Calu3 (cell line): Measurements from ENCODE around the gene PDYN. TPM values are rescaled to one million over a fixed set of nuclear protein-coding genes. Genes with fewer than 3 reads are reported as not detected.

Experiments
- BruUV-seq: library from RNA; stranded (reverse); fragments of 400-500 nt; replicated peaks from 2 replicates; lab custom pipeline; 2021; lab: Mats Ljungman, UMichigan
- CTCF ChIA-PET: fragments of 300-600 bp; sonication (Branson Sonifier 250); formaldehyde crosslinking; loops from one replicate; lab custom pipeline; 2022; ENCODE audit warnings: antibody characterized with exemption; lab: Charles Lee
- DNase-seq: peaks from one replicate; pipeline ENCODE4 v3.0.0; 2022
- H3K27ac Mint-ChIP-seq: one replicate; pipeline ENCODE4 v1.8.0; 2022; ENCODE audit warnings: mixed read lengths; ENCODE audit not compliant: unreplicated experiment
- H3K27me3 Mint-ChIP-seq: one replicate; pipeline ENCODE4 v1.8.0; 2022; ENCODE audit warnings: mixed read lengths; ENCODE audit not compliant: unreplicated experiment
- H3K36me3 Mint-ChIP-seq: one replicate; pipeline ENCODE4 v1.8.0; 2022; ENCODE audit warnings: mild to moderate bottlenecking, moderate library complexity, mixed read lengths; ENCODE audit not compliant: insufficient read depth, unreplicated experiment
- H3K4me1 Mint-ChIP-seq: one replicate; pipeline ENCODE4 v1.8.0; 2022; ENCODE audit warnings: mild to moderate bottlenecking, low read depth, mixed read lengths; ENCODE audit not compliant: unreplicated experiment
- H3K4me3 Mint-ChIP-seq: one replicate; pipeline ENCODE4 v1.8.0; 2022; ENCODE audit warnings: mild to moderate bottlenecking, low read depth, moderate library complexity, mixed read lengths; ENCODE audit not compliant: unreplicated experiment
- H3K9me3 Mint-ChIP-seq: one replicate; pipeline ENCODE4 v1.8.0; 2022; ENCODE audit warnings: low read depth, mixed read lengths; ENCODE audit not compliant: unreplicated experiment
- intact Hi-C: fragments of 100-400 bp; cut with micrococcal nuclease; formaldehyde crosslinking; loops from one replicate; pipeline ENCODE4 v1.10.0; 2022; ENCODE audit not compliant: unreplicated experiment
- total RNA-seq: library from RNA; stranded (reverse); gene quantifications from 2 replicates; pipeline ENCODE4 v1.2.3, GENCODE V29; 2022
- TF ChIP-seq, protein P1 (sequence below): fragments of 200-600 bp; IDR thresholded peaks from one replicate; pipeline ENCODE4 v1.8.0; 2022; ENCODE audit warnings: antibody characterized with exemption; ENCODE audit not compliant: unreplicated experiment

PDYN gene
- total RNA-seq, 1 experiment from 2014 or later: not detected

DNA sequence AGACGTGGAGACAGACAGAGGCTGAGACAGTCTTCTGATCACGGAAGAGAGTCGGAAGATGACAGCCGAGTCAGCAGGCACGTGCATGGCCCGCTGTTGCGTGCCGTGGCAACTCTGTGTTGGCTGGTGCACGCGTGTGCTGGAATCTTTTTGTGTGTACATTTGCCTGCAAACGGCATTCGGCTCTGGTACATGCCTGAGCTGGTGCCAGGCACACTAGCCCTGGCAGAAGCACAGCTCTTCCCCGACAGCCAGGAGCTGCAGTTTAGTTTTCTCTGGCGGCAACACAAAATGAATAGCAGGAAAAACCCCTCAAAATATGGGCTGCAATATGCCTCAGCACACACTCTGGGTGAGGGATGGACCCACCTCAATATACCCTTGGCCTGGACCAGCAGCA, 769 bp upstream of the PDYN start:
- intact Hi-C loops: no loop called here
- no peak overlapping the region for H3K27ac Mint-ChIP-seq
- TF ChIP-seq, protein P1, sequence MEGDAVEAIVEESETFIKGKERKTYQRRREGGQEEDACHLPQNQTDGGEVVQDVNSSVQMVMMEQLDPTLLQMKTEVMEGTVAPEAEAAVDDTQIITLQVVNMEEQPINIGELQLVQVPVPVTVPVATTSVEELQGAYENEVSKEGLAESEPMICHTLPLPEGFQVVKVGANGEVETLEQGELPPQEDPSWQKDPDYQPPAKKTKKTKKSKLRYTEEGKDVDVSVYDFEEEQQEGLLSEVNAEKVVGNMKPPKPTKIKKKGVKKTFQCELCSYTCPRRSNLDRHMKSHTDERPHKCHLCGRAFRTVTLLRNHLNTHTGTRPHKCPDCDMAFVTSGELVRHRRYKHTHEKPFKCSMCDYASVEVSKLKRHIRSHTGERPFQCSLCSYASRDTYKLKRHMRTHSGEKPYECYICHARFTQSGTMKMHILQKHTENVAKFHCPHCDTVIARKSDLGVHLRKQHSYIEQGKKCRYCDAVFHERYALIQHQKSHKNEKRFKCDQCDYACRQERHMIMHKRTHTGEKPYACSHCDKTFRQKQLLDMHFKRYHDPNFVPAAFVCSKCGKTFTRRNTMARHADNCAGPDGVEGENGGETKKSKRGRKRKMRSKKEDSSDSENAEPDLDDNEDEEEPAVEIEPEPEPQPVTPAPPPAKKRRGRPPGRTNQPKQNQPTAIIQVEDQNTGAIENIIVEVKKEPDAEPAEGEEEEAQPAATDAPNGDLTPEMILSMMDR: no peak
- no peak for DNase-seq
- H3K36me3 Mint-ChIP-seq: no peaks in the 10 kb centered on the region
- H3K4me3 Mint-ChIP-seq: no peak overlapping the region
- no peaks in the 10 kb centered on the region for H3K9me3 Mint-ChIP-seq
- CTCF ChIA-PET: no interaction called here
- peaks cover 100% of the 10 kb centered on the region for H3K27me3 Mint-ChIP-seq
- BruUV-seq: no TSS peak
- no peaks in the 10 kb centered on the region for H3K4me1 Mint-ChIP-seq

DNA sequence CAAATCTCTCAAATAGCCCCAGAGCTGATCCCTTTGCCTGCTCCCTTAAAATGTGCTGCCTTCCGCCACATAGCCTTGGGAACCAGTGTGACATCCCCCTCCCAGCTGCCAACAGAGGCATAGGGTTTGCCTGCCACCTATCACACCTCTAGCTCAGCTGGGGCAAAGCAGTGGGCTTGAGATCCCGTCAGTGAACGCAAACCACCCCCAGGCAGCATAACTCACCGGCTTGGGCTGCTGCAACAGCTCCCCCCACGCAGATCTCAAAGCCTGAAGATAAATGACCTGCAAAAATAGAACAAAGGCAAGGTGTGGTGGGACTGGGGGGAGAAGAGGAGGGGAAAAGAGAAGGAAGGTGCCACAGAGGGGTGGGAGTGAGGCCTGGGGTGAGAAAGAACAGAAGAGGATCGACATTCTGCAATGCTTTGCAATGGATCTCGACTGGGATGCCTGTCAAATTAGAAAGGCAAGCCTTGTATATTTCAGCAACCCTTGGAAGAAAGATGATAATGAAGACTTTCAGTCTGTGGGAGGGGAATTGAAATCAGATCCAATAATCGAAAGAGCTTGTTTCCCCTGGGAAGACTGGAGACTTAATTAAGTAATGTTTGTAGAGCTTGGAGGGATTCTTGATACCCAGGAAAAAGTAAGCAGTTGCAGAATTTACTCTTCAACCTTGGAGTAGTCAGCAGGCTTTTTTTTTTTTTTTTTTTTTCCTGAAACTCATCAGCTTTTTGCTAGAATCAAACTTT, 1.3 kb downstream of the PDYN start:
- no TSS peak for BruUV-seq
- intact Hi-C loops: no loop called here
- Mint-ChIP-seq H3K27me3 (peaks cover 86% of the 10 kb centered on the region), H3K4me1 (no peaks in the 10 kb centered on the region), H3K36me3 (no peaks in the 10 kb centered on the region), H3K4me3 (no peak overlapping the region), H3K9me3 (no peaks in the 10 kb centered on the region), H3K27ac (no peak overlapping the region)
- TF ChIP-seq, protein P1: no peak
- CTCF ChIA-PET: no interaction called here
- DNase-seq: no peak

- H3K9me3 Mint-ChIP-seq: no peaks in the 10 kb centered on the region
- intact Hi-C loops: no loop called here
- DNase-seq: no peak
- no TSS peak for BruUV-seq
- H3K36me3 Mint-ChIP-seq: no peaks in the 10 kb centered on the region
- CTCF ChIA-PET: no interaction called here
- H3K27ac Mint-ChIP-seq: no peak overlapping the region
- H3K27me3 Mint-ChIP-seq: peaks cover 86% of the 10 kb centered on the region
- no peaks in the 10 kb centered on the region for H3K4me1 Mint-ChIP-seq
- H3K4me3 Mint-ChIP-seq: no peak overlapping the region
- TF ChIP-seq, protein P1: no peak
Observed at GRCh38 chr20:1987826-1988225, 6.0 kb downstream of the PDYN start.

- Mint-ChIP-seq H3K9me3 (no peaks in the 10 kb centered on the region), H3K27me3 (peaks cover 90% of the 10 kb centered on the region), H3K36me3 (no peaks in the 10 kb centered on the region), H3K27ac (no peak overlapping the region), H3K4me3 (no peak overlapping the region), H3K4me1 (no peaks in the 10 kb centered on the region)
- no TSS peak for BruUV-seq
- DNase-seq: no peak
- TF ChIP-seq, protein P1: no peak
- CTCF ChIA-PET: no interaction called here
- intact Hi-C loops: no loop called here
Observed at GRCh38 chr20:1983301-1983700, 10.6 kb downstream of the PDYN start.
